SIG-M5 treated with dmso at 0.1 percent for 504 hours (cell line): ENCODE data around the gene PRG2.

Experiments
- DNase-seq: peaks from one replicate; lab custom pipeline; 2025; ENCODE audit not compliant: unreplicated experiment; lab: John Stamatoyannopoulos, UW

The PRG2 gene, protein sequence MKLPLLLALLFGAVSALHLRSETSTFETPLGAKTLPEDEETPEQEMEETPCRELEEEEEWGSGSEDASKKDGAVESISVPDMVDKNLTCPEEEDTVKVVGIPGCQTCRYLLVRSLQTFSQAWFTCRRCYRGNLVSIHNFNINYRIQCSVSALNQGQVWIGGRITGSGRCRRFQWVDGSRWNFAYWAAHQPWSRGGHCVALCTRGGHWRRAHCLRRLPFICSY

DNA sequence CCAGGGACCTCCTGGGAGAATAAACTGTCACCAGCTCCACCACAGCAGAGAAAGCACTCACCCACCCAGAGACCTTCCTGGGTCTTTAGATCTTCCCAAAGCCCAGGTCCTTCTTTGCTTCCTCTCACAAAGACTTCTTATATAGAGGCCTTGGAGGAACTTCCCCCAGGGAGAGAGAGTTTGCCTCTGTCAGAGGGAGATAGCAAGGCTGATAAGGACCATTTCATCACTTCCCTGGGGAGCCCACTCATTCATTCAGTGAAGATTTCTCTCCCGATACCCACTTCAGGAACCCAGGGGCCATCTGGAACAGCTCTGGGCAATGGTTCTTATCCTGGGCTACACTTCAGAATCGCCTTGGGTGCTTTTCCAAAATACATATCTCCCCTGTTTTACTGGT, at the start of gene PRG2:
Gene PRG2, minus strand, starts transcription at position 116 of the 400 bp plus-strand sequence. CDS start 706 bp downstream, outside the sequence.
- DNase-seq, result no peak

DNA sequence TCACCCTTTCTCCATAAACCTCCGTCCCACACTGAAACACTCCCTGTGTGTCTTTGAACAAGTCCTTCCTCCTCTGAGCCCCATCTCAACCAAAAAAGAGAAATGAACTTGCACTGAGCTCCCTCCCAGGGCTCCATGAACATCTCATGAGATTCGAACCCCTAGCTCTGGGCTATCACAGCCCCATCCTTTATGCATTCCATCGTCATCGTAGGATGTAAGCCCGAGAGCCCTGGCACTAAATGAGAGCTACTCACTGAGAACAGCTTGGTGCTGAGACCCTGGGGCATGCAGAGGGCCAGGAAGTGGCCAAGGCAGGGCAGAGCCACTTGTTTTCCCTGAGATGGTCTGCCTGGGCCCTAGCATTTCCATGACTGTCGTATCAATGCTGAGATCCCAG, 49.3 kb upstream of the PRG2 start:
- DNase-seq, result no peak

DNA sequence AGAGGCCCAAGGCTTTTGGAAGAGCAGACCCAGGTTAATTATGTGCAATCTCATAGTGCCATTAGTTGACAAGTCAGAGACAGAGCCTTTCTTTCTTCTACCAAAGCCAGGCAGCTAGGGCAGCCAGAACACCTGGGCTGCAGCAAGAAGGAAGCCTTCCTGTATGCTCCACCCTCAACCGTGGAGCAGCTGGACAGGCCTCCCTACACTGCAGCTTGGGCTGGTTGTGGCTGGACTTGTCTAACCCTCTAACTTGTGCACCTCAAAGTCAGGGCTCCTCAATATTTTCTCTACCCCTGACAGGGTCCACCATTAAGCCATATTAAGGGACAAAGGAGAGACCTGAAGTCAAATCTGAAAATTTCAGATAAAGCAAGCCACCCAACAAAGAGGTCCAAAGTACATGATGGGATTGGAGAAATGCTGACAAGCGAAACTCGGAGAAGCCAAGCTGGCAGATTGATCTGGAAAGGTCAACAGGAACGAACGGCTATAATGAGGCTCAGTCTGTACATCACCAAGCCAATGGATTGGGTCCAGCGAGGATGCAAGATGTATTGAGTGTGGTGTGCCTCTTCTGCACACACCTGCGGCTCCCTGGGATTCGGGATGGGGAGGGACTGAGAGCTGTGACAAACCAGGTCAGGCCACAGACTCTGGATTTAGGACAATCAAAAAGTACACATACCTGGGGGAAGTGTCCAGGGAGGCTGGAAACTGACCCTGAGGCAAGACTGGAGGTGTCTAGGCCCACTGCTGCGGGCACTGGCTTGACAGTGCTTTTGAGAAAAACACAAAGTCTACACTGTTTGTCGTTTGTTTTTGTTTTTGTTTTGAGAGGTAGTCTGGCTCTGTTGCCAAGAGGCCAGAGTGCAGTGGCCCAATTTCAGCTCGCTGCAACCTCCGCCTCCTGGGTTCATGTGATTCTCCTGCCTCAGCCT, 48.2 kb upstream of the PRG2 start:
- DNase-seq, result no peak

DNA sequence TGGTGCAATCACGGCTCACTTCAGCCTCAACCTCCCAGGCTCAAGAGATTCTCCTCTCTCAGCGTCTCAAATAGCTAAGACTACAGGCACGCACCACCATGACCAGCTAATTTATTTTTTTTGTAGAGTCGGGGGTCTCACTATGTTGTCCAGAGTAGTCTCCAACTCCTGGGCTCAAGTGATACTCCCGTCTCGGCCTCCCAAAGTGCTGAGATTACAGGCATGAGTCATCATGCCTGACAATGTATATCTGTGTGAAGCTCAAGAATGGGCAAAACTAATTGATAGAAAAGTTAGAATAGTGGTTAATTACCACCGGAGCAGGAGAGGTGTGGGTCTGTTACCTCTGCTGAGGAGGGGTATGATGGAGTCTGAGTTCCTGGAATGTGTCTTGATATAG, 45.6 kb upstream of the PRG2 start:
- no peak for DNase-seq

DNA sequence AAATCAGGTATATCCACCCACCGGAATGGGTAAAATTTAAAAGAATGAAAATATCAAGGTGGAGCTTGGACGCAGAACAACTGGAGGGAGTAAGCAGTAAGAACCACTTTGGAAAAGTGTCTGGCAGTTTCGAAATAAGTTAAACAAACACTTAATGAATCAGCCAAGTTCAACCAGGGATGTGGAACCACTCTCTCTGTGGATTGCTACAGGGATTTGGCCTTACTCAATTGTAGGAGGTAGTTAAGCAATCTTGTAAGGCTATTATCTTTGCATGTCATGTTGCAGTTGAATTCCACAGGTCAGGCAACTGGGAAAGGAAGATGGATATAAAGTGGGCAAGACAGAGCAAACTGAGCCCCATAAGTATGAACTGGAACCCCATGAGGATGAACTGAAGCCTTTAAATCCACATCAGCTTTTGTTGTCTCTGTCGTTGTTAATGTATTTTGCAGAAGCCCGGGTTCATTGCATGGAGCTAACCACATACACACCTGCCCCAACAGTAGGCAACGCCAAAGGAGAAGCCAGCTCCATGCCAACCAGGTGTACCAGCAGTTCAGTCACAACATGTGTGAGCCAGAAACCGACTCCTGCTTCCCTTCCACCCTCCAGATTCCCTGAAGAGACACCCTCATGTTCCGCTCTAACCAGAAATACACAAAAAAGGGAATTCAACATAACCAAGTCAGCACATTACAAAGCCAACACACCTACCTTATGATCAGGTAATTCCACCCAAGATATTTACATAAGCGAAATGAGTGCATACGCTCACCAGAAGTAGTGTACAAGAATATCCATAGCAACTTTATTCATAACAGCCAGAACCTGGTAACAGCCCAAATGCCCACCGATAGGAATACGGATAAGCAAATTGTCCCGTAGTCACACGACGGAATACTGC, 44.4 kb upstream of the PRG2 start:
- DNase-seq, result peak; percentile 92

DNA sequence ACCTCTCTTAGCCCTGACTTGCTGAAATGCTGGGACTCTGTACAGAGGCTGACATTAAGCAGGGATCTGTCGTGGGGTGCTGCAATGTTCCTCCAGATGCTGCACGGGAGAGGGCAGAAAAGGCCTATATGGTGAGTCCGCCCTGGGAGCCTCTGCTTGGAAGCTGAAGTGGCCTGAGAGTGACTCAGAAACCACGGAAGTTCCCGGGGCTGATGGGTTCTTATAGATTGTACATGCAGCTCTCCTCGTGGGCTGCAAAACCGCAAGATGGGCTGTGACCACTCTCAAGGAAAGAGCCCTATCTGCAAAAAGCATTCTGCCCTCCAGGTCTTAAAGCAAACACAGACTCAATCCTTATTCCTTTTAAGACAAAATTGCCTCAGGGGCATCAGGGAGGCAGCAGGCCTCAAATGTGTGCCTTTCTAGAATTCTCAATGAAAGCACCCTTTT, 42.3 kb upstream of the PRG2 start:
- DNase-seq, result peak; percentile 84

DNA sequence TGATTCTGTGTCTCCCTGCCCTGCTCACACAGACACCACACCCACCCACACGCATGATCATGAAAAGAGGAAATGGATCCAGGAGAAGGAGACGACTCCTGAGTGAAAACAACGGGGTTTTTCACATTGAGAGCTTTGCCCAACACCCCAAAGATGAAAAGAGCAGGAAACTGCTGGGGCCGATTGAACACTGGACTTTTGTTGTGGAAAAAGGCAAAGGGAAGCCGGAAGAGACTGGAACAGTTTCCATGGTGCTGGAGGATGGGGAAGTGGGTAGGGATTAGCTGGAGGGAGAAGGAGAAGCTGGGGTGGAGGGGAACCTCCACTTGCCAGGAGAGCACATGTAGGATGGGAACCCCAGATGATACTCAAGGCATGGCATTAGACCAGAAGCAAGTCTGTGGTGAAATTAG, 41.7 kb upstream of the PRG2 start:
- DNase-seq, result no peak

DNA sequence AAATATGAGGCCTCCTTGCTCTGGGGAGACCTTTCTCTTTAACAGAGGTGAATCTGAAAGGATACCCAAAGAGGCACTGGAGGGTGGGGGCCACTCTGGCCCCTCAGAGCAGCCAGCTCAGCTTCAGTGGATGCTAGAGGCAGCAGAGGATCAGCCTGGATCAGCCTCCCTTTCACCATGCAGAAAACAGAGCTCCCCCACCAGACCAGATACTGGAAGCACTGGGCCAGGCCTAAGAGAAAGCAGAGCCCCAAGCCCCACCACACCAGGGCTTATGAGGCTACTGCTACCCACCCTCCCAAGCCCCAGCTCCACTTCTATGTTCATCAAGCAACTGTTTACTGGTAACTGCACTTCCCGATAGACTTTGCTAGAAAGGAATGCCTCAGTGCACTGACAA, 40.5 kb upstream of the PRG2 start:
- no peak for DNase-seq

DNA sequence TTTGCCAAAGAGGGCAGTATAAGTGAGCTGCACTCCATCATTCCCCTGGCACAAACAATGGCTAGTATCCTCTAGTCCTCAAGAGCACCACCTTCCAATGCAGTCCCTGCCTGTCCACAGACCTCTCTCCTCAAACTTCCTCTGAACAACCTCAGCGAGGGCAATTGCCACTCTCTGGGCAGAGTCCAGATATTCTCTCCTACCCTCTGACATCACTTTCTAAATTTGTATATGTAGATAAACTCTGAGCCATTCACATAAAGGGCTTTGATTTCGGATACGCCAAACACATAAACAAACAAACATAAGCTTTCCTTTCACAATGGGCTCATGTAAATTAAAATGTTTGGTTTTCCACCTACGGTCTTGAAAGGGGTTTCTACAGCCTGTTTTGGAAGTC, 39.5 kb upstream of the PRG2 start:
- no peak for DNase-seq

DNA sequence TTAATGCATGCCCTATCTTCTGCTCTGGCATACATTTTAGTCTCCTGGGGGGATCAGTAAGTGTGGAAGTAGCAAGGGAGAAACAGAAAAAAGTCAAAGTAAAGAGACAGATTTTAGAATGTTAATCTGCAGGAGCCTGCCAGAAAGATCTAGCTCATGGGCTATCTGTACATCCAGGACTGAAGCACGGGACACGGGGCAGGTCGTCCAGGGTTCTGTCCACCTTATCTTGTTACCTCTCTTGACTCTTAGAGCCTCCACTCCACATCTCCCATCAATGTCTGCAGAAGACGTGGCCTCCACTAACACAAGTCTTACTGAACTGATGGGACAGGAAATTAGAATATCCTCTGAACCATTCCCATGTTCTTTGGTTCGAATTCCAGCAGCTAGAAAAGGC, 38.2 kb upstream of the PRG2 start:
- DNase-seq, result no peak

DNA sequence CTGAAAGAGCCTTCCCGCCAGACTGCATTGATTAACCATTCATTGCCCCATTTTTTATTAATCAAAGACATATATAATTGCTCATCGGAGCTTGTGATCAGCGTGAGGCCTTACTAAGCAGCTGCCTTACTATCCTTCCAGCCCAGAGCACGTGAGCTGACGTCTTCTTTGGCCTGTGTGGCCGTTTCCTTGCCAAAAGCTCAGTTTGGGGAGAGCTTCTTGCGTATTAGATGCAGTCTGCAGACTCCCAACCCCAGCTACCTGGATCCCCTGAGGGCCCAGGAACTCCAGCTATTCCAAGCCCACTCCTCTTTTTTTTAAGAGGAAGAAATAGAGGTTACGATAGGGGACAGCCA, 37.3 kb upstream of the PRG2 start:
- no peak for DNase-seq

DNA sequence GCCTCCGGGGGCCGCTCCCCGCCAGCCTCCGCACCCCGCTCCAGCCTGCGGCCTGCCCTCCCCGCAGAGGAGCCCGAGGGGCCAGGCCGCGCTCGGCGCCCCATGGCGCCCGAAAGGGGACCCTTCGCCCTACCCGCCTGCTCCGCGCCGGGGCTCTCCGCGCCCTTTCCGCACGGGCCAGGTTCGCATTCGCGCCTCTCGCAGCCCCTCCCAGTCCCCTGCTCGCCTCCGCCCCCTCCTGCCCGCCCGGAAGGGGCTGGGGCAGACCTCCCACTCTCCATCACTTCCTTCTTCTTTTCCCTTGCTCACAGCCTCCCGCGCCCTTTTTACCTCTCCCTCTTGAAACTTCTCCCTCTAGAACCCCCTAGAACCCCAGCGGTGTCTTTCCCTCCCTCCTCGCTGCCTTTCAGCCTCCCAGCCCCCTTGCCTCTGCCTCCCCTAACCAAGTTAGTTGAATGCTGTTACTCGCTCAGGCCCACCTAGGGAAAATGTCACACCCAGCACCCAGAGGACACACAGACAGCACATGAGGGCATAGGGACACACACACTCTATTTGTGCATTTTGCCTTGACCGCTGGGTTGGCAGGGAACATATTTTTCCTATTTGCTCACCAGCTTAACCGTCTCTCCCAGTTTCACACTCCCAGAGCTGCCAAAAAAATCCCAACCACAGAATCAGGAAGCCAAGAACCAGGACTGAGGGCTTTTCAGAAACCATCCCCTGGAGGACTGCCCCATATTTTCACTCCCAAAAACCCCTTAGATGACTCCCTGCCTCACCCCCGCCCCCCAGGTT, 36.7 kb upstream of the PRG2 start, which contains the start of gene SLC43A3:
Gene SLC43A3, minus strand, starts transcription at position 193 of the 798 bp plus-strand sequence. CDS start 949 bp downstream, outside the sequence.
- DNase-seq, result peak; percentile 85

DNA sequence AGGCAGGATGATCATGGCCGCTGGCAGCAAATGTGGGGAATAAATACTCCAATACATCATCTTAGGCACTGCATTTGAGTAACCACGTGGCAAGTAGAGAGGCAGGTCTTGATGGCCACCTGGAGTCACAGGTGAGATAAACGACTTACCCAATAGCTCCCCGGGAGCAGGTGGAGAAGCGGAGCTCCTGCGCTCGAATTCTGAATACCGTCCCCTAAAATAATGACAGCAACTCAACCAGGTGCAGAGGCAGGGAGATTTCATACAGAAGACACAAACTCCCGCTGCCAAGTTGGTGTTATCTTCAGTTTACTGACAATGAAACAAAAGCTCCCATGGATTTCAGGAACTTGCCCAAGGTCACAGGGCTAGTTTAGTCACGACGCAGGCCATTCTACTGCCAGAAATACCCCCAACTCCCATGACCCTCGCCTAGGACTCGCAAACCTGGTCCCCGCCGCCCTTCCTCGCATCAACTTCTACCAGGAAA, 36.0 kb upstream of the PRG2 start:
- no peak for DNase-seq

DNA sequence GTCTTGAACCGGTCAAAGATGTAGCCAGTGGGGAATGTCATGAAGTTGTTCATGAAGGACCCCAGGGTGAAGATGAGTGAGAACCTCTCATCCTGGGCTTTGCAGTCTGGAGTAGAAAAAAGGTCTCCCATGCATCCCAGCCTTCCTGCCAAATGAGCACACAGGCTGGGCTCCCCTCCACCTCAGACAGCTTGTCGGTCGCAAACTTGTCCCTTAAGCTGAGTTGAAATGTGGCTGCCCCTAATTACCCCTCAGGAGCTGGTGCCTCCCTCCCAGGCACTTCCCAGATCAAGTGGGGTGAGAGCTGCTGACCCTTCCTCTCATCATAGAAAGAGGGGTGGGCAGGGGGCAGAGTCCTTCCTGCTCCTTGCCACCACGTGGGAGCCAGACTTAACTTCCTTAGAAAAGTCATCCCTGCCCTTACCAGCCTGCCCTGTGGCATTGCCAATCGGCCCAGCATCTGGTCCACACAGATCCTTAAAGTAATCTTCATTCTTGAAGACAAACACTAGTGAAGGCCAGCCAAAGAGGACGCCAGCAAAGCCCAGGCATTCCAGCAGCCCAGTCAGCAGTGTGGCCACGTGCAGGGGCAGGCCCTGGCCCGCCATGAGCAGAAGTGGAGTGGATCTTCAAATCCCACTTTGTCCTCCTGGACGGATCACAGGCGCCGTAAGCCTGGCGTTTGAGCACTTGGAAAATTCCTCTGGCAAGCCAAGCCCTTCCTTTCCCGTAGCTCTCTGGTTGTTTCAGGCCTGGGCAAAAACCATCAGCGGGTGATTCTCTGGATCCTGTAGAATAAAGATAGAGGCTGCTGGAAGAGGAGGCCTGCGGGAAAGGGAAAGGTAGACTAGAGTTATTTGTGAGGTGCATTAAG, 35.4 kb upstream of the PRG2 start:
- no peak for DNase-seq

DNA sequence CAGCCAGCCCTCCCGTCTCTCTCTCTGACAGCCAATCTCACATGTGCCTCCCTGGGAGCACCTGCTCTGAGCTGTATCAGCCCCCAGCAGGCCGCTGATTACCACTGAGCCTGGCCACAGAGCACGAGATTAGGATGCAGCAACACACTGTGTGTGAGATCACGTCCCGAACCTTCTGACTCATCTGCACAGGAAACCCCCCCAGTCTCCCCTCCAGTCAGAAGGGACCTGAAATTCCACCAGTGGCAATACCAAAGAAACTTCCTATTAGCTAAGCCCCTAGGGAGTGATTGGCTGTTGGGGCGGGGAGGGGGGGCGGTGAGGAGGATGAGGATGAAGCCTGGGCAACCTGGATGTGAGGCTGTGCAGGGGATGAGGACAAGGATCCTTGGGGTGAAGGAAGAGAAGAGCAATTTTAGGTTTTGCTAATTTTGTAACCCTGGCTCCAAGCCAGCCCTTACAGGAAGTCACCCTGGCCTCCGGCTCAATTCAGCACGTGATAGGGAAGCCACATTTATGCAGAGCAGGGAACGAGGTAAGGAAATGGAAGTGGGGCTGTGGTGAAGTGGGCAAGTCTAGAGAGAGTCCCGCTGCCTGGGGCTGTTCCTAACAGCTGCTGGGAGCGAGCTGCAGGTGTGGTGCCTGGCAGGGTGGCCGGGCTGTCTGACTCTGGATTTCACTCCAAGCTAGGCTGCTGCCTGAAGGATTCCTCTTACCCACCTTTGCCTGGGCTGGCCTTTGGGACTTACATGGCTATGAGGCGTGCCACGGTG, 34.5 kb upstream of the PRG2 start:
- DNase-seq, result peak; percentile 99

DNA sequence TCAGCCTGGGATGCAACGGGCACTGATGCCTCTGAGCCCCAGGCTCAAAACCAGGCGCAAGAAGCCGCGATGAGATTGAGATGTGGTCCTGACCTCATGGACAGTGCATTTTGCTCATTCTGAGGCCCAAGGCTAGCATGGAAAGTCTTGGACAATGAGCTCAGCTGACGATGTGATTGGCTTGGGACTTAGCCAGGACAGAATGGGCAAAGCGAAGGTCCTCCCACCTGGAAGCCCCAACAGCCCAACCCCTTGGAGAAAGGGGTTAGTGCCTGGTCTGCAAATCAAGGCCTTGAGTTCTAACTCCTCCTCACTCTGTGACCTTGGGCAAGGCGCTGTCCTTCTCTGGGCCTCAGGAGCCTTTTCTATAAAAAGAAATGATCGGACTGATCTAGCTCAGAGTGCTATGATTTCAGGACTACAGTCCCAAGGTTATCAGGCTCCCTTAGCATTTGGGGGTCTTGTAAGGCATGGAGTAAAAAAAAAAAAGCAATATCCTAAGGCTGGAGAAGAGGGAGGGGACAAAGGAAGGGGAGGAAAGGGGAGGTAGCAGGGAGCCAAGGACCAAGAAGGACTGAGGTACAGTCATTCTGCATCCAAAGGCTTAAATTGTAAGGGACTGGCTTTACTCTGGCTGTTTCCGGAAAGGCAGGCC, 33.8 kb upstream of the PRG2 start:
- no peak for DNase-seq

DNA sequence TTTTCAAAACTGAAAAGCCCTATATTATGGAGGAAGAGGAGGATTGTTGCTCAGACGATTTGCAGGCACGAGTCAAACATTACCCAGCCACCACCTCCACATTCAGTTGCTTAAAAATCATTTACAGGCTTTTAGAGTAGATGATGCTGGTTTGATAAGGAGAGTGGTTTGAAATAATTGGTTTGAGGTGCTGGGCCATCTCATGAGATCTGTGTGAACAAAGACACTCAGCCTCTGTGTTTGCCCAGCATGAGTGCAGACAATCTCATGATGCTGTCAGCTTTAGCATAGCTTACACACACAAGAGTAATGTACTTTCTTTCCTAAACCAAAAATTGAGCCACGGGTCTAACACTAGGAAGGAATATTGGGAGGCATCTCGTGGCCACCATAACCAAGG, 32.2 kb upstream of the PRG2 start:
- DNase-seq, result no peak

DNA sequence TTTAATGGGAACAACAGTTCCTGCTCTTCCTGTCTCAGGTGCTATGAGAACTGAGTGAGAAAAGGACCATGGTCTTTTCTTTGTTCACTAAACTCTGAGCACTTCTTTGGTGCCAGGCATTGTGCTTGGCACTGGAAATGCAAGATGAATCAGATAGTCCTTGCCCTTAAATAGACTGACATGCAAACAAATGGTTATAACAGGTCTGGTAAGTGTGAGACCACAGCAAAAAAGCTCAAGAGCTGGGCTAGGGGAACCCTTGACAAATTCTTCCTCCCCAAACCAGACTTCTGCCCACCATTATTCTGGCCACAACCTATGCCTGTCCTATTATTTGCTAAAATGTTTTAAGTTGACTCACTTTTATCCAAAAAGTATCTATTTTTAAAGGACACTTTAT, 31.4 kb upstream of the PRG2 start:
- no peak for DNase-seq
